Measurements from ENCODE around the gene MISP3. TPM values are rescaled to one million over a fixed set of nuclear protein-coding genes. Genes with fewer than 3 reads are reported as not detected.

Gene MISP3
- total and polyA plus RNA-seq, 2 of the 8 experiments (the other 6 are each of a cell fraction or from before 2014, with no cell fraction given) = 0.74 to 1.4 TPM

- peaks cover 10% of the 10 kb centered on the region; the same call in 1 of the 2 replicates for H3K23me2 ChIP-seq (ENCODE audit: low read depth, low read length)
- H3K18ac ChIP-seq (ENCODE audit: extremely low read depth, low read length) = peak within 1 kb of the TSS; percentile 32
- no peak within 1 kb of the TSS for H2AK5ac ChIP-seq (ENCODE audit: low read depth, low read length)
- TF ChIP-seq JUN (IDR thresholded peaks at IDR 0.05; ENCODE audit: low read depth, low read length) (no peak), MAX (IDR thresholded peaks at IDR 0.05) (no peak), CREB1 (IDR thresholded peaks at IDR 0.05) (no peak), RXRA (IDR thresholded peaks at IDR 0.05; ENCODE audit: insufficient read depth, low read depth, low read length) (no peak), BCL11A (IDR thresholded peaks at IDR 0.05; ENCODE audit: low read depth in 2 of 2, low read length in 2 of 2) (no peak), PHF8 (conservative IDR thresholded peaks at IDR 0.05; ENCODE audit: low read depth, low read length) (no peak), HDAC2 (IDR thresholded peaks at IDR 0.05; ENCODE audit: borderline replicate concordance in 1 of 2, low read depth in 2 of 2, low read length in 2 of 2) (no peak), GTF2F1 (IDR thresholded peaks at IDR 0.05; ENCODE audit: borderline replicate concordance, low read depth, low read length) (no peak)
- H3K23ac ChIP-seq (ENCODE audit: insufficient read length) = no peak within 1 kb of the TSS
- peak within 1 kb of the TSS; percentile 72; the same call in 1 of the 2 replicates for H4K8ac ChIP-seq (ENCODE audit: extremely low read depth, insufficient read depth, low read length)
- no peak within 1 kb of the TSS for H3K4me2 ChIP-seq (ENCODE audit: insufficient read depth in 1 of 2, low read depth in 2 of 2, low read length in 2 of 2)
- no peak within 1 kb of the TSS for H3K27ac ChIP-seq (ENCODE audit: low read depth, low read length)
- H2BK15ac ChIP-seq (ENCODE audit: low read length) = peak within 1 kb of the TSS; percentile 97
- peaks cover 0 to 8% (median 3%) of the 10 kb centered on the region in 4 experiments; a peak in 4 of 7 replicates for H3K4me1 ChIP-seq (replicated peaks in 1 of 4; ENCODE audit: control insufficient read depth in 3 of 4, insufficient read depth in 4 of 4, low read length in 3 of 4)
- H2AFZ ChIP-seq (ENCODE audit: low read length) = 0 out of 2 replicates have a peak within 1 kb of the TSS, but pooled peaks have one; percentile 70
- DNase-seq (ENCODE audit: low read depth in 1 of 2, low spot score in 2 of 2) (no peak), FAIRE-seq (no peak)
- POLR2A ChIA-PET (ENCODE audit: partially characterized antibody) = interaction anchor here (0.7 to 1.4 kb wide), 2 partner anchors 9 to 19 kb away, joined by 3 to 4 read pairs; no protein-coding TSS in a partner anchor
- H3K79me1 ChIP-seq (ENCODE audit: low read depth, low read length) = no peaks in the 10 kb centered on the region
- no peaks in the 10 kb centered on the region for H3K36me3 ChIP-seq (ENCODE audit: control insufficient read depth in 2 of 4, insufficient read depth in 4 of 4, low read length in 3 of 4)
- H2BK12ac ChIP-seq (ENCODE audit: low read depth, low read length) = 0 out of 2 replicates have a peak within 1 kb of the TSS, but pooled peaks have one; percentile 17
- peaks cover 0 to 2% of the 10 kb centered on the region in 2 experiments for H4K20me1 ChIP-seq (replicated peaks in 1 of 2; ENCODE audit: control insufficient read depth in 1 of 2, insufficient read depth in 2 of 2, low read length in 2 of 2)
- no peak within 1 kb of the TSS; the same call in 1 of the 2 replicates for H2BK5ac ChIP-seq (ENCODE audit: low read depth, low read length)
- H3K56ac ChIP-seq (replicated peaks; ENCODE audit: insufficient read length, low read depth, low read length) = no peak within 1 kb of the TSS
- no peak within 1 kb of the TSS for H4K5ac ChIP-seq (ENCODE audit: insufficient read length, low read depth, low read length)
- H2BK120ac ChIP-seq (replicated peaks; ENCODE audit: low read depth, low read length) = no peak within 1 kb of the TSS
- peak within 1 kb of the TSS; percentile 23 for H3K4ac ChIP-seq (replicated peaks; ENCODE audit: insufficient read length, low read depth, low read length)
- H3K4me3 ChIP-seq (ENCODE audit: extremely low read depth in 1 of 4, insufficient read depth in 2 of 4, low read depth in 3 of 4, low read length in 4 of 4) = no peak within 1 kb of the TSS
- peak within 1 kb of the TSS; percentile 55 for H4K91ac ChIP-seq (replicated peaks; ENCODE audit: insufficient read length, low read length)
- H3K9me3 ChIP-seq (ENCODE audit: insufficient read depth in 2 of 2, low read depth in 1 of 2, low read length in 1 of 2) = no peaks in the 10 kb centered on the region
- no peaks in the 10 kb centered on the region for H3K79me2 ChIP-seq (ENCODE audit: control insufficient read depth in 1 of 2, insufficient read depth in 2 of 2, low read length in 2 of 2)
- 81% methylated on average over 16 of the region's 19 CpGs; no CpG with 5 or more reads in 1 of the 2 experiments for WGBS, 2 experiments (ENCODE audit: extremely low coverage in 1 of 2, insufficient coverage in 1 of 2, insufficient read length in 1 of 2, insufficient replicate concordance in 2 of 2, low coverage in 1 of 2, low lambda C conversion rate in 2 of 2, missing lambda C conversion rate in 1 of 2)
- H3K9ac ChIP-seq (replicated peaks in 1 of 4; ENCODE audit: extremely low read depth in 1 of 4, low read depth in 3 of 4, low read length in 3 of 4) = no peak within 1 kb of the TSS
- CTCF ChIA-PET (ENCODE audit: partially characterized antibody) = interaction anchor here (0.7 to 7.3 kb wide), 8 partner anchors 9 to 179 kb away, joined by 3 to 103 read pairs (median 40); partner anchors contain the start of genes C19orf67 and MISP3
- peaks cover 5 to 18% (median 14%) of the 10 kb centered on the region in 4 experiments for H3K27me3 ChIP-seq (replicated peaks in 1 of 4; ENCODE audit: control insufficient read depth in 3 of 4, extremely low read depth in 1 of 4, insufficient read depth in 3 of 4, low read length in 3 of 4)
- peak within 1 kb of the TSS; percentile 72; the same call in 1 of the 2 replicates for H2BK20ac ChIP-seq (ENCODE audit: low read length)
- H3K14ac ChIP-seq (ENCODE audit: insufficient read length) = no peak within 1 kb of the TSS
Observed at GRCh38 chr19:14061751-14062557, 10.6 kb upstream of the MISP3 start, which contains the start of gene PALM3. Gene PALM3, minus strand, starts transcription at chr19:14062076. Its CDS starts 96 bp downstream, at chr19:14061980.
